Tibial artery (tissue), 4 donors: ENCODE data around the gene RNU6-7.

Source experiments
- DNase-seq, 2 donors: peaks; one replicate each; pipeline ENCODE4 v3.0.0-alpha.2; 2019
- H3K27ac ChIP-seq, 2 donors: fragments of 200-600 bp; sonication (generic) in 1 of 2; 1 replicate in 1 of 2; 2 replicates in 1 of 2; pipeline ENCODE4 v1.5.1; 2018 to 2019; ENCODE audit warnings: mild to moderate bottlenecking in 1 of 2
- H3K27me3 ChIP-seq, 2 donors: fragments of 200-600 bp; sonication (generic) in 1 of 2; one replicate each; pipeline versions ENCODE4 v1.5.1 to v1.6.0; 2016 to 2019
- H3K36me3 ChIP-seq, 3 donors: fragments of 200-600 bp; sonication (generic) in 2 of 3; one replicate each; pipeline ENCODE4 v1.5.1; 2016 to 2019; ENCODE audit warnings: mild to moderate bottlenecking in 2 of 3
- H3K4me1 ChIP-seq, 4 donors: fragments of 200-600 bp; sonication (generic) in 2 of 4; 1 replicate in 3 of 4; 2 replicates in 1 of 4; pipeline ENCODE4 v1.5.1; 2016 to 2019
- H3K4me3 ChIP-seq, 2 donors: fragments of 200-600 bp; sonication (generic) in 1 of 2; 1 replicate in 1 of 2; 2 replicates in 1 of 2; pipeline ENCODE4 v1.5.1; 2018 to 2019; ENCODE audit warnings: mild to moderate bottlenecking in 2 of 2
- H3K9me3 ChIP-seq, 3 donors: fragments of 200-600 bp; sonication (generic) in 1 of 3; one replicate each; pipeline ENCODE4 v1.5.1; 2016 to 2019
- CTCF ChIP-seq, 2 experiments: fragments of 200-600 bp in 1 of 2; fragments of 450-650 bp in 1 of 2; IDR thresholded peaks; one replicate each; pipeline ENCODE4 v1.5.1; 2017 to 2019; ENCODE audit warnings: antibody characterized with exemption in 2 of 2, mild to moderate bottlenecking in 1 of 2, moderate library complexity in 1 of 2
- intact Hi-C: fragments of 100-400 bp; cut with DNase I; formaldehyde crosslinking; loops from one replicate; pipeline ENCODE4 v1.15.0; 2023; ENCODE audit warnings: low total_unique reads

The RNU6-7 gene

GRCh38 chr14:32249371-32249770 is 47.5 kb downstream of the RNU6-7 start:
- H3K27me3 ChIP-seq: no peaks in the 10 kb centered on the region
- no peak overlapping the region for H3K27ac ChIP-seq
- no peaks in the 10 kb centered on the region for H3K36me3 ChIP-seq
- H3K9me3 ChIP-seq: no peaks in the 10 kb centered on the region
- intact Hi-C loops: no loop called here
- TF ChIP-seq CTCF (IDR thresholded peaks at IDR 0.05): no peak
- no peaks in the 10 kb centered on the region for H3K4me1 ChIP-seq
- no peak overlapping the region for H3K4me3 ChIP-seq
- DNase-seq: no peak

- no peaks in the 10 kb centered on the region for H3K4me1 ChIP-seq
- no peak for TF ChIP-seq CTCF (IDR thresholded peaks at IDR 0.05)
- no peak overlapping the region for H3K27ac ChIP-seq
- H3K27me3 ChIP-seq: no peaks in the 10 kb centered on the region
- no peak overlapping the region for H3K4me3 ChIP-seq
- DNase-seq: no peak
- no peaks in the 10 kb centered on the region for H3K9me3 ChIP-seq
- H3K36me3 ChIP-seq: no peaks in the 10 kb centered on the region
- intact Hi-C loops: loop anchor here (5.0 to 10.0 kb wide), 3 partner anchors 47 to 745 kb away; partner anchors contain the start of genes RNU6-7 and RNU6-8
Measured at GRCh38 chr14:32249780-32250179, 47.9 kb downstream of the RNU6-7 start.

- Histone ChIP-seq H3K27me3 (no peaks in the 10 kb centered on the region), H3K4me1 (peaks cover 0 to 8% (median 4%) of the 10 kb centered on the region in 4 donors), H3K4me3 (no peak overlapping the region), H3K9me3 (no peaks in the 10 kb centered on the region), H3K27ac (no peak overlapping the region), H3K36me3 (no peaks in the 10 kb centered on the region)
- DNase-seq: no peak
- no peak for TF ChIP-seq CTCF (IDR thresholded peaks at IDR 0.05)
- intact Hi-C loops: loop anchor here (5.0 to 10.0 kb wide), 3 partner anchors 48 to 746 kb away; partner anchors contain the start of genes RNU6-7 and RNU6-8
Measured at GRCh38 chr14:32250681-32251080, 48.8 kb downstream of the RNU6-7 start.

- Histone ChIP-seq H3K36me3 (no peaks in the 10 kb centered on the region), H3K27ac (no peak overlapping the region), H3K9me3 (no peaks in the 10 kb centered on the region), H3K4me1 (peaks cover 0 to 16% (median 4%) of the 10 kb centered on the region in 4 donors), H3K4me3 (no peak overlapping the region), H3K27me3 (no peaks in the 10 kb centered on the region)
- no peak for DNase-seq
- no peak for TF ChIP-seq CTCF (IDR thresholded peaks at IDR 0.05)
- intact Hi-C loops: loop anchor here (5.0 to 10.0 kb wide), 3 partner anchors 49 to 747 kb away; partner anchors contain the start of genes RNU6-7 and RNU6-8
Measured at GRCh38 chr14:32251530-32251929, 49.7 kb downstream of the RNU6-7 start.
